ENCODE results near the gene SDK1.

DNA sequence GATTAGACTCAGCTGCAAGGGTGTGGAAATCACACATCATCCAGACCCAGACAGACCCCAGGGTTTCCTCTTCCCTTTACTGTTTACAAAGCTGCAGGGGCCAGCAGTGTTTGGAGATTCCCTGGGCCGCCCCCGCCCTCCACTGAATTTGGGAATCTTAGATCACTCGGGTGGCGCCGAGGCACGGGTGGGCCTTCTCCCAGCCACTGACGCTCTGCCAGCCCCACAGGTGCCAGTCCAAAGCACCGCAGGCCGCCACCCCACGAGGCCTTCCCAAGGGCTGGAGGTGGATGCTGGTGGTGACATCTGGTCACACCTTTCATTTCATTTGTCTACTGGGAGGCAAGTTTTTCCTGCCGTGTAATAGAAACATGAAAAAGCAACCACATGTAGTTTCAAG is 941.7 kb downstream of the SDK1 start:
- TF ChIP-seq, protein P1, sequence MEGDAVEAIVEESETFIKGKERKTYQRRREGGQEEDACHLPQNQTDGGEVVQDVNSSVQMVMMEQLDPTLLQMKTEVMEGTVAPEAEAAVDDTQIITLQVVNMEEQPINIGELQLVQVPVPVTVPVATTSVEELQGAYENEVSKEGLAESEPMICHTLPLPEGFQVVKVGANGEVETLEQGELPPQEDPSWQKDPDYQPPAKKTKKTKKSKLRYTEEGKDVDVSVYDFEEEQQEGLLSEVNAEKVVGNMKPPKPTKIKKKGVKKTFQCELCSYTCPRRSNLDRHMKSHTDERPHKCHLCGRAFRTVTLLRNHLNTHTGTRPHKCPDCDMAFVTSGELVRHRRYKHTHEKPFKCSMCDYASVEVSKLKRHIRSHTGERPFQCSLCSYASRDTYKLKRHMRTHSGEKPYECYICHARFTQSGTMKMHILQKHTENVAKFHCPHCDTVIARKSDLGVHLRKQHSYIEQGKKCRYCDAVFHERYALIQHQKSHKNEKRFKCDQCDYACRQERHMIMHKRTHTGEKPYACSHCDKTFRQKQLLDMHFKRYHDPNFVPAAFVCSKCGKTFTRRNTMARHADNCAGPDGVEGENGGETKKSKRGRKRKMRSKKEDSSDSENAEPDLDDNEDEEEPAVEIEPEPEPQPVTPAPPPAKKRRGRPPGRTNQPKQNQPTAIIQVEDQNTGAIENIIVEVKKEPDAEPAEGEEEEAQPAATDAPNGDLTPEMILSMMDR (IDR thresholded peaks at IDR 0.05; ENCODE audit: low read depth, low read length, poor library complexity, severe bottlenecking) = no peak
- no peak for TF ChIP-seq EZH2phosphoT487 (IDR thresholded peaks at IDR 0.05; ENCODE audit: borderline replicate concordance, low read length)

All from DOHH2 (cell line).